MM.1S (cell line): Measurements from ENCODE around the gene MYO1B.

Experiments
- DNase-seq: peaks from one replicate; pipeline ENCODE4 v3.0.0-alpha.2; 2015
- H2AFZ ChIP-seq: fragments of 300-600 bp; sonication (generic); 2 replicates; pipeline ENCODE4 v1.6.0; 2016; ENCODE audit warnings: antibody characterized with exemption, low read length
- H3F3A ChIP-seq: fragments of 300-600 bp; sonication (generic); 2 replicates; pipeline ENCODE4 v1.6.1; 2016; ENCODE audit warnings: mild to moderate bottlenecking, antibody characterized with exemption, low read length, moderate library complexity, mixed read lengths; ENCODE audit not compliant: insufficient read depth
- H3K27ac ChIP-seq: fragments of 300-600 bp; sonication (generic); 2 replicates; pipeline ENCODE4 v1.5.1; 2016; ENCODE audit warnings: mild to moderate bottlenecking, low read length
- H3K27me3 ChIP-seq: fragments of 300-600 bp; sonication (generic); replicated peaks from 2 replicates; pipeline ENCODE4 v1.6.0; 2016; ENCODE audit warnings: low read length; ENCODE audit not compliant: insufficient read depth
- H3K36me3 ChIP-seq: fragments of 300-600 bp; sonication (generic); replicated peaks from 2 replicates; pipeline ENCODE4 v1.6.1; 2016; ENCODE audit warnings: mild to moderate bottlenecking, low read length, mixed read lengths; ENCODE audit not compliant: insufficient read depth
- H3K4me1 ChIP-seq: fragments of 300-600 bp; sonication (generic); 2 replicates; pipeline ENCODE4 v1.6.1; 2016; ENCODE audit warnings: low read length, mixed read lengths
- H3K4me2 ChIP-seq: fragments of 300-600 bp; sonication (generic); 2 replicates; pipeline ENCODE4 v1.6.0; 2016; ENCODE audit warnings: low read depth, low read length
- H3K4me3 ChIP-seq: fragments of 300-600 bp; sonication (generic); 2 replicates; pipeline ENCODE4 v1.5.1; 2016; ENCODE audit warnings: low read length, mixed read lengths
- H3K79me2 ChIP-seq: fragments of 300-600 bp; sonication (generic); 2 replicates; pipeline ENCODE4 v1.6.1; 2016; ENCODE audit warnings: mixed run types, low read length, mixed read lengths
- H3K9ac ChIP-seq: fragments of 300-600 bp; sonication (generic); 2 replicates; pipeline ENCODE4 v1.6.1; 2016; ENCODE audit warnings: low read length, mixed read lengths
- H3K9me2 ChIP-seq: fragments of 300-600 bp; sonication (generic); replicated peaks from 2 replicates; pipeline ENCODE4 v1.6.1; 2016; ENCODE audit warnings: mild to moderate bottlenecking, low read length, mixed read lengths; ENCODE audit not compliant: insufficient read depth
- H3K9me3 ChIP-seq: fragments of 300-600 bp; sonication (generic); replicated peaks from 2 replicates; pipeline ENCODE4 v1.6.1; 2016; ENCODE audit warnings: mild to moderate bottlenecking, low read length, mixed read lengths; ENCODE audit not compliant: insufficient read depth
- H4K20me1 ChIP-seq: fragments of 300-600 bp; sonication (generic); 2 replicates; pipeline ENCODE4 v1.6.1; 2016; ENCODE audit warnings: mild to moderate bottlenecking, low read length, moderate library complexity, mixed read lengths; ENCODE audit not compliant: insufficient read depth
- CTCF ChIP-seq: fragments of 300-600 bp; sonication (generic); IDR thresholded peaks from 2 replicates; pipeline ENCODE4 v1.5.1; 2016; ENCODE audit warnings: antibody characterized with exemption, low read length, mixed read lengths
- EZH2 ChIP-seq: fragments of 300-600 bp; sonication (generic); optimal IDR thresholded peaks from 2 replicates; pipeline ENCODE3; 2017; ENCODE audit warnings: low read depth, mild to moderate bottlenecking, antibody characterized with exemption, low read length, mixed read lengths
- EZH2phosphoT487 ChIP-seq: fragments of 300-600 bp; sonication (generic); IDR thresholded peaks from 2 replicates; pipeline ENCODE4 v1.6.1; 2018; ENCODE audit warnings: antibody characterized with exemption, low read length

MYO1B gene

DNA sequence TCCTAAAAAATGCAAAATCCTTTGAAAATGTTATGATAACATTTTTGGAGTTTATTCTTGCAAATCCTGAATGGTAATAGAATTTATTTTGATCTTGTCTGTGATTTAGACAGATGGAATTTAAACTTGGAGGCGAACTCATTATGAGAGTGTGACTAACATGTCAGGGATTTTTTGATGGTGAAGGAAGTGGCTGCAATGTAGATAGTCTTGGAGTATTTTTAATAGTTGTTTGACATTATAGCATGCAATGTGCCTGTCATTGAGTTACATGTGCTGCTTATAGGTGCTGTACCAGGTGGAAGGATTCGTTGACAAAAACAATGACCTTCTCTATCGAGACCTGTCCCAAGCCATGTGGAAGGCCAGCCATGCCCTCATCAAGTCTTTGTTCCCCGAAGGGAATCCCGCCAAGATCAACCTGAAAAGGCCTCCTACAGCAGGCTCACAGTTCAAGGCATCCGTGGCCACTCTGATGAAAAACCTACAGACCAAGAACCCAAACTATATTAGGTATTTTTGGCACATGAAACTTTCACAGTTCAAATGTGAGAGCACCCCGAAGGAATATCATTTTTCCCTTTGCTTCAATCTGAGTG is 141.8 kb downstream of the MYO1B start:
- Histone ChIP-seq H2AFZ (no peak overlapping the region), H3K36me3 (no peaks in the 10 kb centered on the region), H3K27me3 (no peaks in the 10 kb centered on the region), H3K9me2 (no peaks in the 10 kb centered on the region), H4K20me1 (no peaks in the 10 kb centered on the region), H3F3A (no peaks in the 10 kb centered on the region), H3K4me3 (no peak overlapping the region), H3K9ac (no peak overlapping the region), H3K4me2 (no peak overlapping the region), H3K4me1 (0 out of 2 replicates have a peak, but pooled peaks cover 13% of the 10 kb centered on the region), H3K27ac (no peak overlapping the region), H3K9me3 (no peaks in the 10 kb centered on the region), H3K79me2 (no peaks in the 10 kb centered on the region)
- TF ChIP-seq CTCF (no peak), EZH2 (no peak), EZH2phosphoT487 (no peak)
- no peak for DNase-seq

DNA sequence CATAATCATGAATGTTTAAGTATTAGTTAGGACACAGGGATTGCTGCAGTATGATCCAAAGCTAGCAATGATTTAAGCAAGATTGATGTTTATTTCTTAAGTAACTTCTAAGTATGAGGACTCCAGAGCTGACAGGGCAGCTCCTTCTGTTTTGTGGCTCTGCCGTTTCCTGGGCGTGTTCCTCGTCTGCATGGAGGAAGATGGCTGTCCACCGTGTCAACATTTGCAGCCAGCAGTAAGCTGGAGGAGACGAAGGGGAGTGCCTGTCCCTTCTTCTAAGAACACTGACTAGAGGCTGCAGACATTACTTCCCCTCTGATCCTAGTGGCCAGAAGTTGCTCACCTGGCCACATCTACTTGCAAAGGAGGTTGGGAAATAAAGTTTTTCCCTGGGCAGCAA is 144.1 kb downstream of the MYO1B start:
- no peak overlapping the region for H3K4me2 ChIP-seq
- H3K36me3 ChIP-seq, result no peaks in the 10 kb centered on the region
- H3K9me2 ChIP-seq, result no peaks in the 10 kb centered on the region
- TF ChIP-seq EZH2phosphoT487, result no peak
- TF ChIP-seq CTCF, result no peak
- TF ChIP-seq EZH2, result no peak
- H3K9ac ChIP-seq, result no peak overlapping the region
- 0 out of 2 replicates have a peak, but pooled peaks cover 13% of the 10 kb centered on the region for H3K4me1 ChIP-seq
- no peak for DNase-seq
- no peaks in the 10 kb centered on the region for H3F3A ChIP-seq
- no peaks in the 10 kb centered on the region for H3K9me3 ChIP-seq
- H3K27ac ChIP-seq, result no peak overlapping the region
- no peak overlapping the region for H2AFZ ChIP-seq
- no peaks in the 10 kb centered on the region for H3K79me2 ChIP-seq
- no peaks in the 10 kb centered on the region for H3K27me3 ChIP-seq
- H3K4me3 ChIP-seq, result no peak overlapping the region
- H4K20me1 ChIP-seq, result no peaks in the 10 kb centered on the region

- Histone ChIP-seq H3K4me3 (no peak overlapping the region), H3F3A (no peaks in the 10 kb centered on the region), H3K9me2 (no peaks in the 10 kb centered on the region), H3K4me1 (0 out of 2 replicates have a peak, but pooled peaks cover 13% of the 10 kb centered on the region), H3K9ac (no peak overlapping the region), H4K20me1 (no peaks in the 10 kb centered on the region), H3K79me2 (no peaks in the 10 kb centered on the region), H3K4me2 (no peak overlapping the region), H2AFZ (no peak overlapping the region), H3K27me3 (no peaks in the 10 kb centered on the region), H3K36me3 (no peaks in the 10 kb centered on the region), H3K27ac (no peak overlapping the region; the same call in 1 of the 2 replicates), H3K9me3 (no peaks in the 10 kb centered on the region)
- TF ChIP-seq EZH2 (no peak), EZH2phosphoT487 (no peak), CTCF (no peak)
- DNase-seq, result peak; percentile 20
These were observed 146.0 kb downstream of the MYO1B start for GRCh38 chr2:191391171-191391570.
